Fibroblast of the aortic adventitia (primary cell): ENCODE measurements around the gene CENPA. TPM values are rescaled to one million over a fixed set of nuclear protein-coding genes. Genes with fewer than 3 reads are reported as not detected.
"Not testable (repeated sequence)": the region's sequence is repeated elsewhere in the genome, so short reads cannot be mapped to it uniquely, and the experiment has no call there.

Experiments used
- DNase-seq: peaks from one replicate; pipeline ENCODE4 v3.0.0-alpha.2; 2010; ENCODE audit warnings: low read depth
- H3K4me3 ChIP-seq: 2 replicates; pipeline ENCODE4 v1.5.1; 2011; ENCODE audit warnings: low read depth, mild to moderate bottlenecking, control low read depth, low read length, moderate library complexity
- total RNA-seq: library from RNA; depleted of rRNA; stranded (reverse); fragments of >200 nt; gene quantifications from 2 replicates; pipeline ENCODE4 v1.2.3, GENCODE V29; 2012; ENCODE audit warnings: low replicate concordance
- TF ChIP-seq, protein P1 (sequence below): IDR thresholded peaks from 2 replicates; pipeline ENCODE4 v1.5.1; 2011; ENCODE audit warnings: mild to moderate bottlenecking, low read length, control low read depth, inconsistent platforms; ENCODE audit not compliant: insufficient read depth

Gene CENPA
- total RNA-seq, 1 donor: 9.2 TPM

DNA sequence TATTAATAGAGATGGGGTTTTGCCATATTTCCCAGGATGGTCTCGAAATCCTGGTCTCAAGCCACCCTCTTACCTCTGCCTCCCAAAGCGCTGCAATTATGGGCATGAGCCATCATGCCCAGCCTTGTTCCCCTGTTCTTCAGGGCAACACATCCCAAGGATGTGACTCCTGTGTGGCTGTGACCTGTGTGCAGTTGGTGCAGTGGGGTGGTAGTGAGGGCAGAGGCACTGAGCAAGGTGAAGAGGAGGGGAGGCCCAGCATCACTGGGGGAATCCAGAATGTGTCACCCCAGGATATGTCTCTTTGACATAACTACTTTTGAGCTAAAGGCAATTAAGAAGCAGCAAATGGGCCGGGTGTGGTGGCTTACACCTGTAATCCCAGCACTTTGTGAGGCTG, 23.4 kb downstream of the CENPA start:
- TF ChIP-seq, protein P1, sequence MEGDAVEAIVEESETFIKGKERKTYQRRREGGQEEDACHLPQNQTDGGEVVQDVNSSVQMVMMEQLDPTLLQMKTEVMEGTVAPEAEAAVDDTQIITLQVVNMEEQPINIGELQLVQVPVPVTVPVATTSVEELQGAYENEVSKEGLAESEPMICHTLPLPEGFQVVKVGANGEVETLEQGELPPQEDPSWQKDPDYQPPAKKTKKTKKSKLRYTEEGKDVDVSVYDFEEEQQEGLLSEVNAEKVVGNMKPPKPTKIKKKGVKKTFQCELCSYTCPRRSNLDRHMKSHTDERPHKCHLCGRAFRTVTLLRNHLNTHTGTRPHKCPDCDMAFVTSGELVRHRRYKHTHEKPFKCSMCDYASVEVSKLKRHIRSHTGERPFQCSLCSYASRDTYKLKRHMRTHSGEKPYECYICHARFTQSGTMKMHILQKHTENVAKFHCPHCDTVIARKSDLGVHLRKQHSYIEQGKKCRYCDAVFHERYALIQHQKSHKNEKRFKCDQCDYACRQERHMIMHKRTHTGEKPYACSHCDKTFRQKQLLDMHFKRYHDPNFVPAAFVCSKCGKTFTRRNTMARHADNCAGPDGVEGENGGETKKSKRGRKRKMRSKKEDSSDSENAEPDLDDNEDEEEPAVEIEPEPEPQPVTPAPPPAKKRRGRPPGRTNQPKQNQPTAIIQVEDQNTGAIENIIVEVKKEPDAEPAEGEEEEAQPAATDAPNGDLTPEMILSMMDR: no peak
- DNase-seq: no peak
- H3K4me3 ChIP-seq: no peak overlapping the region

DNA sequence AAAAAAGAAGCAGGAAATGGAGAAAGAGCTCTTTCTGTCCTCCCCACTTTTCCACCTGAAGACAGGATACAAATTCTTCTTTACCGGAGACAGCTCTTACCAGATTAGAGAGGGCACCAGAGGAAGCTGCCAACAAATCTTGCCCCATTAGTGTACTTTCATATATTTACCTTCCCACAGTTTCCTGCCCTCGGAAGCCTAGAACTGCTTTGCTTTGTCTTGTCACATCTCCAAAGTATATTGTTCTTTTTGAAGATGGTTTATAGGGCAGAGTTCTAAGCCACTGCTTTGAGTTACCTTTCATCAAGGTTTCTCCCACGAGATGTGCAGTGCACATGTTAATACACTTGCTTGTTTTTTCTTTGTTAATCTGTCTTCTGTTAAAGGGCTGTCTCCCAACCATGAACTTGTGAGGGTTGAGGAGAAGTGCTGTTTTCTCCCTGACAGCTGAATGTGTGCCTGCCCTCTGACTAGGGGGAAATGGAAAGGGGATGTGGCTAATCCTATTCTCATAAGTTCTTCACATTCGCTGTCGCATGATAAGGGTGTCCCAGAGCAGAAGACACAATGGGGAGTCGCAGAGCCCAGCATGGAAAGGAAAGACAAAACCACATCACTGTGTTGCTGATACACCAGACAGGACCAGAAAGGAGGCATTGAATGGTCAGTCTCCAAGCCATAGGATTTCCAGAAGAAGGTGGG, 24.2 kb downstream of the CENPA start:
- no peak overlapping the region for H3K4me3 ChIP-seq
- DNase-seq: no peak
- TF ChIP-seq, protein P1: no peak

DNA sequence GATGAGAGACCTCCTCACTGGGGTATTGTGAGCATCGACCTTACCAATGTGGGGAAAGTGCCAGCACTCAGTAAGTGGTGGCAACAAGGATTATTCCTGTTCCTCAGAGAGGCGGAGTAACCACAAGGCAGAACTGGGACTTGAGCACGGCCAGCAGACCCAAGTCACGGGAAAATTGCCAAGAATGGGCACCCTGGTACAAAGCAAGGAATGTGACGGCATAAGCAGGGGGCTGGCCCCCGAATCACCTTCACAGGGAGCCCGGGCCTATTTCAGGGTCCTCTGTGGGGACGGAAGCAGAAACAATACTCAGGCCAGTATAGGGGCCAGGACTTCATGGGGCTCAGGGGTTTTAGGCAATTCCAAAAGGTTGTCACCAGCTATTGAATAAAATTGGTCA, 25.4 kb downstream of the CENPA start:
- no peak for DNase-seq
- no peak overlapping the region for H3K4me3 ChIP-seq
- TF ChIP-seq, protein P1: no peak

DNA sequence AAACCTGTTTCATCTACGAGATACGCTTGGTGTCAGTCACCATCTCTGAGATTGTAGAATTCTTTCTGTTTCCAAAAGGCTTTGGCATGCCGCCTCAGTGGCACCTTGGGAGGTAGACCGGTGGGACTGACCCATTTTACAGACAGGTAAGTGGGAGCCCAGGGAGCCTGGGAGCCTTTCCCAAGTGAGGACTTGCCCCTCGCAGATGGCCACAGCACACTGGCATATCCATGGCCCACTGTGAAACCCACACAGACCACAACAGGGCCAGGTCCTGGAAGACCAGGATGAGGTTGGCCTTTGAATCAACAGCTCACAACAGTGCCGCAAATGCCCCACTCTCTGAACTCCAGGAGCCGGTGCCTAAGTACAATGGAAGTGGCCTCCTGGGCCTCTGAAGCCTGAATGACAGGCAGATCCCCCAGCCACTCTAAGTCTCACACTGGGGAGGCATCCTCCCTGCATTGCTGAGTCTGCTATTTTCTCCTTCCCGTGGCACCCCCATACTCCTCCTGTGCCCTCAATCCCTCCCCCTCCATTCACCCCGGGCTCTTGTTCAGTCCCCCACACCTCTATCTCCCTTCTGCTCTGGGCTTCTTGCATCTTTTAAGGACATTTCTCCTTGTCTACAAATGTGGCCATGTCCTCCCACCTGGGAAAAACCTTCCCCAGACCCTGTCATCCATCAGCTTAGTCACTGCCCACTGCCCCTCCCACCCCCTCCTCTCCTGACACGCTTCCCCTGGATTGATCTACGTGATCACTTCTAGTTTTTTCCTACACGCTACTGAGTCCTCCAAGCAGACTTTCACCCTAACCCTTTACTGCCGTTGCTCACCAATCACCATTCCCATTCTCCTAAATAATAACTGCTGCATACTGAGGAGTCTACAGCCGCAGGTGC, 26.2 kb downstream of the CENPA start:
- DNase-seq: no peak
- H3K4me3 ChIP-seq: no peak overlapping the region
- TF ChIP-seq, protein P1: no peak

DNA sequence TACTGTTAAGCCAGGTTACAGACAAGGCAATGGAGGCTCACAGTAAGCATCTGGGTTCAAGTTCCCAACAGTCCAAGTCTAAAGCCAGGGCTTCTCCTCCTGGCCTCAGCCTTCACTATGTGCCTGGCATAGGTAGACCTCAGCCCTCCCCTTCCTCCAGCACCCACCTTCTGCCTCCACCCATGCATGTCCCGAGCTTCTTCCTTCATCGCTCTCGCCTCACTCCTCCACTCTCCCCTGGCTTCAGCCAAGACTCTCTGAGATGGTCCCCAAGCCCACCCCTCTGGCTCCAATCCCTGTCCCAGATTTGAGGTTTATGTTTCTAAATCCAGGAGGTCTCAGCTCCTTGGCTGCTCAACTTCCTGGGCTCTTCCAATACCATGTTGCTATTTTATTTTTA, 26.9 kb downstream of the CENPA start:
- DNase-seq: no peak
- TF ChIP-seq, protein P1: no peak
- H3K4me3 ChIP-seq: no peak overlapping the region

DNA sequence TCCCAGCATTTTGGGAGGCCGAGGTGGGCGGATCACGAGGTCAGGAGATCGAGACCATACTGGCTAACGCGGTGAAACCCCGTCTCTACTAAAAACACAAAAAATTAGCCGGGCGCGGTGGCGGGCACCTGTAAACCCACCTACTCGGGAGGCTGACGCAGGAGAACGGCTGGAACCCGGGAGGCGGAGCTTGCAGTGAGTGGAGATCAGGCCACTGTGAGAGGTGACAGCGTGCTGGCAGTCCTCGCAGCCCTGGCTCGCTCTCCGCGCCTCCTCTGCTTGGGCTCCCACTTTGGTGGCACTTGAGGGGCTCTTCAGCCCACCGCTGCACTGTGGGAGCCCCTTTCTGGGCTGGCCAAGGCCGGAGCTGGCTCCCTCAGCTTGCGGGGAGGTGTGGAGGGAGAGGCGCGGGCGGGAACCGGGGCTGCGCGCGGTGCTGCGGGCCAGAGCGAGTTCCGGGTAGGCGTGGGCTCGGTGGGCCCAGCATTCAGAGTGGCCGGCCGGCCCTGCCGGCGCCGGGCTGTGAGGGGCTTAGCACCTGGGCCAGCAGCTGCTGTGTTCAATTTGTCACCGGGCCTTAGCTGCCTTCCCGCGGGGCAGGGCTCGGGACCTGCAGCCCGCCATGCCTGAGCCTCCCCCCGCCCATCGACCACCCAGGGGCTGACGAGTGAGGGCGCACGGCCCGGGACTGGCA, 28.4 kb downstream of the CENPA start:
- DNase-seq: not testable (repeated sequence)

DNA sequence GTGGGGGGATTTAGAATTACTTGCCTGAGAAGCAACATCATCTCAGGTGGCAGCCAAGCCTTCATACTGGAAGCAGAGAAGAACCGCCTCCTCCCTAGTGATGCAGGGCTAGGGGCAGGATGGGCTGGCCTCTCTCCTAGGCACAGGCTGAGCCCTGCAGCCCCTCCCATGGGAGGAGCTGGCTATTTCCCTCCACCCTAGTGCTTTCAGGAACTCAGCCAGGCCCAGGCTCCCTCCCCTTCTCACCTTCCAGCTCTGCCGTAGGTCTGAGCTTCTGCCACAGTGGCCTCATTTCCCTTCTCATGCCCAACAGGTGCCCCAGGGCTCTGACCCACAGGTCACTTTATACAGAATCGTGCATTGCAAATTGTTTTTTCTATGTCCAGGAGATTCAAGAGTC, 31.0 kb downstream of the CENPA start:
- no peak for DNase-seq
- H3K4me3 ChIP-seq: no peak overlapping the region
- TF ChIP-seq, protein P1: no peak

More for the DNA sequence above, 28.4 kb downstream of the CENPA start:
- not testable (repeated sequence) for H3K4me3 ChIP-seq
